ENCODE measurements around the gene ARHGEF1.

ARHGEF1 gene

GRCh38 chr19:41897181-41897580 is 14.2 kb downstream of the ARHGEF1 start:
- Histone ChIP-seq H3K27ac (ENCODE audit: insufficient read depth in 1 of 2, low read depth in 1 of 2, low read length in 2 of 2, poor library complexity in 1 of 2, severe bottlenecking in 2 of 2) (no peak overlapping the region), H3K4me1 (ENCODE audit: control extremely low read depth in 1 of 4, control insufficient read depth in 4 of 4, insufficient read depth in 4 of 4, low read length in 3 of 4) (peaks cover 0 to 10% (median 6%) of the 10 kb centered on the region in 4 experiments), H3K4me3 (ENCODE audit: control insufficient read depth in 1 of 7, extremely low read depth in 1 of 7, insufficient read depth in 4 of 7, low read depth in 2 of 7, low read length in 6 of 7) (no peak overlapping the region), H3K27me3 (replicated peaks in 2 of 5; ENCODE audit: control insufficient read depth in 4 of 5, insufficient read depth in 5 of 5, low read length in 4 of 5) (no peaks in the 10 kb centered on the region), H3K9me3 (ENCODE audit: control extremely low read depth in 1 of 5, control insufficient read depth in 4 of 5, insufficient read depth in 2 of 5, low read depth in 1 of 5, low read length in 4 of 5) (no peaks in the 10 kb centered on the region), H3K36me3 (ENCODE audit: control insufficient read depth in 4 of 4, insufficient read depth in 4 of 4, low read length in 3 of 4) (peaks cover 6 to 80% (median 64%) of the 10 kb centered on the region in 4 experiments)
- WGBS (ENCODE audit: insufficient coverage), result 92% methylated on average over 2 of the region's 3 CpGs
- CTCF ChIA-PET, result interaction anchor here (1.0 kb wide), 1 partner anchor 24 kb away, joined by 3 read pairs; no protein-coding TSS in a partner anchor
- POLR2A ChIA-PET, result no interaction called here
- DNase-seq, result no peak

- Histone ChIP-seq H3K27me3 (replicated peaks in 2 of 5; ENCODE audit: control insufficient read depth in 4 of 5, insufficient read depth in 5 of 5, low read length in 4 of 5) (no peaks in the 10 kb centered on the region), H3K27ac (ENCODE audit: insufficient read depth in 1 of 2, low read depth in 1 of 2, low read length in 2 of 2, poor library complexity in 1 of 2, severe bottlenecking in 2 of 2) (no peak overlapping the region), H3K4me3 (ENCODE audit: control insufficient read depth in 1 of 7, extremely low read depth in 1 of 7, insufficient read depth in 4 of 7, low read depth in 2 of 7, low read length in 6 of 7) (no peak overlapping the region), H3K36me3 (ENCODE audit: control insufficient read depth in 4 of 4, insufficient read depth in 4 of 4, low read length in 3 of 4) (peaks cover 6 to 80% (median 65%) of the 10 kb centered on the region in 4 experiments), H3K4me1 (ENCODE audit: control extremely low read depth in 1 of 4, control insufficient read depth in 4 of 4, insufficient read depth in 4 of 4, low read length in 3 of 4) (peaks cover 0 to 3% (median 1%) of the 10 kb centered on the region in 4 experiments), H3K9me3 (ENCODE audit: control extremely low read depth in 1 of 5, control insufficient read depth in 4 of 5, insufficient read depth in 2 of 5, low read depth in 1 of 5, low read length in 4 of 5) (no peaks in the 10 kb centered on the region)
- 97% methylated on average over 19 of the region's 24 CpGs for WGBS (ENCODE audit: insufficient coverage)
- POLR2A ChIA-PET, result no interaction called here
- CTCF ChIA-PET, result interaction anchor here (1.0 to 1.4 kb wide), 2 partner anchors 24 kb away, joined by 3 to 4 read pairs; no protein-coding TSS in a partner anchor
- DNase-seq, result no peak
Measured at GRCh38 chr19:41897820-41898219, 14.8 kb downstream of the ARHGEF1 start.

DNA sequence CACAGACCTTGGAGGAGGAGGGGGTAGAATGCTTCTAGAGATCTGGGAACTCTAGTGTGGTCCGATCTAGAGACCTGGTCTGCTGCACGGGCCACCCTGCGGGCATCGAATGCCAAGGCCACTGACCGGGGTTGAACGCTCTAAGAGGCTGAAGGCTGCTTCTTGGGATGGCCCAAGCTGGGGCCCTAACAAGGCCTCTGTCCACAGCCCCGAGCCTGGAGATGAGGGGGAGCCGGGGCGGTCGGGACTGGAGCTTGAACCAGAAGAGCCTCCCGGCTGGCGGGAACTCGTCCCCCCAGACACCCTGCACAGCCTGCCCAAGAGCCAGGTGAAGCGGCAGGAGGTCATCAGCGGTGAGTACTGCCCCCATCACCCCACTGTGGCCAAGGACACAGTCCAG is 15.3 kb downstream of the ARHGEF1 start:
- peaks cover 9 to 81% (median 67%) of the 10 kb centered on the region in 4 experiments for H3K36me3 ChIP-seq (ENCODE audit: control insufficient read depth in 4 of 4, insufficient read depth in 4 of 4, low read length in 3 of 4)
- no peak for DNase-seq
- no peak overlapping the region for H3K4me3 ChIP-seq (ENCODE audit: control insufficient read depth in 1 of 7, extremely low read depth in 1 of 7, insufficient read depth in 4 of 7, low read depth in 2 of 7, low read length in 6 of 7)
- H3K27me3 ChIP-seq (replicated peaks in 2 of 5; ENCODE audit: control insufficient read depth in 4 of 5, insufficient read depth in 5 of 5, low read length in 4 of 5), result no peaks in the 10 kb centered on the region
- no peak overlapping the region for H3K27ac ChIP-seq (ENCODE audit: insufficient read depth in 1 of 2, low read depth in 1 of 2, low read length in 2 of 2, poor library complexity in 1 of 2, severe bottlenecking in 2 of 2)
- WGBS (ENCODE audit: insufficient coverage), result 98% methylated on average over 13 of the region's 15 CpGs
- POLR2A ChIA-PET, result no interaction called here
- no peaks in the 10 kb centered on the region for H3K4me1 ChIP-seq (ENCODE audit: control extremely low read depth in 1 of 4, control insufficient read depth in 4 of 4, insufficient read depth in 4 of 4, low read length in 3 of 4)
- CTCF ChIA-PET, result interaction anchor here (1.4 kb wide), 1 partner anchor 25 kb away, joined by 4 read pairs; no protein-coding TSS in a partner anchor
- no peaks in the 10 kb centered on the region for H3K9me3 ChIP-seq (ENCODE audit: control extremely low read depth in 1 of 5, control insufficient read depth in 4 of 5, insufficient read depth in 2 of 5, low read depth in 1 of 5, low read length in 4 of 5)

DNA sequence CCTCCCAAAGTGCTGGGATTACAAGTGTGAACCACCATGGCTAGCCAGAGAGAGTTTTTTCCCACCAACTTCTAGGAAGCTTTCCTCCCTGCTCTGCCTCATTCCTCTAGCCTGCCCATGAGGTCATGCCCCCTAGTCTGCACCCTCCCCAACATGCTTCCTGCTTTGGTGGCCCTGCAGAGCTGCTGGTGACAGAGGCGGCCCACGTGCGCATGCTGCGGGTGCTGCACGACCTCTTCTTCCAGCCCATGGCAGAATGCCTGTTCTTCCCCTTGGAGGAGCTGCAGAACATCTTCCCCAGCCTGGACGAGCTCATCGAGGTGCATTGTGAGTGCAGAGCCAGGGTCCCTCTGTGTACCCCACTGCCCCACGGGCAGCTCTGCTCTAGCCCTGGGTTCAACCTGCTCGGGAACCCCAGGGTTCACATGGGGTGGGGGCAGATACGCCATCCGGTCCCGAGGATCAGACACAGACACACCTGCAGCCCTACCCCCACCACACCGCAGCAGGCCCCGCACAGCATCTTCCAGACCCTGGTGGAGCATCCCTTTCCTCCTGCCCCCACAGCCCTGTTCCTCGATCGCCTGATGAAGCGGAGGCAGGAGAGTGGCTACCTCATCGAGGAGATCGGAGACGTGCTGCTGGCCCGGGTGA is 18.9 kb downstream of the ARHGEF1 start:
- CTCF ChIA-PET, result interaction anchor here (0.6 to 3.1 kb wide), 10 partner anchors 9 to 56 kb away, joined by 3 to 8 read pairs (median 4); no protein-coding TSS in a partner anchor
- POLR2A ChIA-PET, result no interaction called here

DNA sequence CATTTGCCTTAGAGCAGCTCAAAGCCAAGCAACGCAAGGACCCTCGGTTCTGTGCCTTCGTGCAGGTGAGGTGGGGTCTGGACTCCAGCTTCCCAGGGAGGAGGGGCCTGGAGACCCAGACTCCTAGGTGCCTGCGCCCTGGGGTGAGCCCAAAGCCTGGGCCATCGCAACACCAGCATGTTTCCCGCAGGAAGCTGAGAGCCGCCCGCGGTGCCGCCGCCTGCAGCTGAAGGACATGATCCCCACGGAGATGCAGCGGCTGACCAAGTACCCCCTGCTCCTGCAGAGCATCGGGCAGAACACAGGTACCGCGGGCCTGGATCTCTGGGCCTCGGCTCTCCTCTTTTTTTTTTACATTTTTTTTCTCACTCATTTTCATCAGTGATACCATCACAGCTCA is 19.6 kb downstream of the ARHGEF1 start:
- Histone ChIP-seq H3K9me3 (ENCODE audit: control extremely low read depth in 1 of 5, control insufficient read depth in 4 of 5, insufficient read depth in 2 of 5, low read depth in 1 of 5, low read length in 4 of 5) (no peaks in the 10 kb centered on the region), H3K36me3 (ENCODE audit: control insufficient read depth in 4 of 4, insufficient read depth in 4 of 4, low read length in 3 of 4) (peaks cover 11 to 93% (median 81%) of the 10 kb centered on the region in 4 experiments), H3K27me3 (replicated peaks in 2 of 5; ENCODE audit: control insufficient read depth in 4 of 5, insufficient read depth in 5 of 5, low read length in 4 of 5) (no peaks in the 10 kb centered on the region), H3K4me1 (ENCODE audit: control extremely low read depth in 1 of 4, control insufficient read depth in 4 of 4, insufficient read depth in 4 of 4, low read length in 3 of 4) (no peaks in the 10 kb centered on the region), H3K4me3 (ENCODE audit: control insufficient read depth in 1 of 7, extremely low read depth in 1 of 7, insufficient read depth in 4 of 7, low read depth in 2 of 7, low read length in 6 of 7) (no peak overlapping the region), H3K27ac (ENCODE audit: insufficient read depth in 1 of 2, low read depth in 1 of 2, low read length in 2 of 2, poor library complexity in 1 of 2, severe bottlenecking in 2 of 2) (no peak overlapping the region)
- DNase-seq, result no peak
- POLR2A ChIA-PET, result no interaction called here
- WGBS (ENCODE audit: insufficient coverage), result 99% methylated on average over 17 of the region's 17 CpGs
- CTCF ChIA-PET, result interaction anchor here (0.6 to 3.1 kb wide), 8 partner anchors 9 to 55 kb away, joined by 3 to 8 read pairs (median 4); no protein-coding TSS in a partner anchor

More for the DNA sequence above, 18.9 kb downstream of the ARHGEF1 start:
- Histone ChIP-seq H3K9me3 (ENCODE audit: control extremely low read depth in 1 of 5, control insufficient read depth in 4 of 5, insufficient read depth in 2 of 5, low read depth in 1 of 5, low read length in 4 of 5) (no peaks in the 10 kb centered on the region), H3K4me1 (ENCODE audit: control extremely low read depth in 1 of 4, control insufficient read depth in 4 of 4, insufficient read depth in 4 of 4, low read length in 3 of 4) (no peaks in the 10 kb centered on the region), H3K36me3 (ENCODE audit: control insufficient read depth in 4 of 4, insufficient read depth in 4 of 4, low read length in 3 of 4) (peaks cover 11 to 90% (median 78%) of the 10 kb centered on the region in 4 experiments), H3K27ac (ENCODE audit: insufficient read depth in 1 of 2, low read depth in 1 of 2, low read length in 2 of 2, poor library complexity in 1 of 2, severe bottlenecking in 2 of 2) (no peak overlapping the region), H3K4me3 (ENCODE audit: control insufficient read depth in 1 of 7, extremely low read depth in 1 of 7, insufficient read depth in 4 of 7, low read depth in 2 of 7, low read length in 6 of 7) (no peak overlapping the region), H3K27me3 (replicated peaks in 2 of 5; ENCODE audit: control insufficient read depth in 4 of 5, insufficient read depth in 5 of 5, low read length in 4 of 5) (no peaks in the 10 kb centered on the region)
- DNase-seq, result no peak
- WGBS (ENCODE audit: insufficient coverage), result 97% methylated on average over 20 of the region's 21 CpGs

GRCh38 chr19:41903193-41903953 is 20.4 kb downstream of the ARHGEF1 start:
- Histone ChIP-seq H3K27ac (ENCODE audit: insufficient read depth in 1 of 2, low read depth in 1 of 2, low read length in 2 of 2, poor library complexity in 1 of 2, severe bottlenecking in 2 of 2) (no peak overlapping the region), H3K4me1 (ENCODE audit: control extremely low read depth in 1 of 4, control insufficient read depth in 4 of 4, insufficient read depth in 4 of 4, low read length in 3 of 4) (no peaks in the 10 kb centered on the region), H3K27me3 (replicated peaks in 2 of 5; ENCODE audit: control insufficient read depth in 4 of 5, insufficient read depth in 5 of 5, low read length in 4 of 5) (no peaks in the 10 kb centered on the region), H3K9me3 (ENCODE audit: control extremely low read depth in 1 of 5, control insufficient read depth in 4 of 5, insufficient read depth in 2 of 5, low read depth in 1 of 5, low read length in 4 of 5) (no peaks in the 10 kb centered on the region), H3K36me3 (ENCODE audit: control insufficient read depth in 4 of 4, insufficient read depth in 4 of 4, low read length in 3 of 4) (peaks cover 10 to 88% (median 76%) of the 10 kb centered on the region in 4 experiments), H3K4me3 (ENCODE audit: control insufficient read depth in 1 of 7, extremely low read depth in 1 of 7, insufficient read depth in 4 of 7, low read depth in 2 of 7, low read length in 6 of 7) (no peak overlapping the region)
- ChIA-PET CTCF (interaction anchor here (0.6 to 3.1 kb wide), 8 partner anchors 8 to 40 kb away, joined by 3 to 8 read pairs (median 3); no protein-coding TSS in a partner anchor), POLR2A (no interaction called here)
- no peak for DNase-seq
- 97% methylated on average over 17 of the region's 19 CpGs for WGBS (ENCODE audit: insufficient coverage)
